ENCODE results near the gene FAM168A.

DNA sequence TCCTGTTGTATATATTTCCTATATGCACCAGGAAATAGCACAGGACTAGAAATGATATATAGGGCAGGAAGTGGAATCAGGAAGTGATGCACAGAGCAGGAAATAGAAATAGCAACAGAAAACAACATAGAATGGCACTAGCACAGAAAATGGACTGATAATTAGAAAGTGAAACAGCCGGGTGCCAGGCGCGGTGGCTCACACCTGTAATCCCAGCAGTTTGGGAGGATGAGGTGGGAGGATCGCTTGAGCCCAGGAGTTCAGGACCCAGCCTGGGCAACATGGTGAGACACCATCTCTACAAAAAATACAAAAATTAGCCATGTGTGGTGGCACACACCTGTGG is 231.7 kb downstream of the FAM168A start:
- TF ChIP-seq CTCF (IDR thresholded peaks at IDR 0.05; ENCODE audit: low read depth, low read length, poor library complexity, severe bottlenecking) (no peak), EZH2phosphoT487 (IDR thresholded peaks at IDR 0.05; ENCODE audit: borderline replicate concordance, low read length) (no peak)

Data from DOHH2 (cell line).